Endothelial cell (in vitro differentiated cells): Measurements from ENCODE around the gene AFF1. TPM values are rescaled to one million over a fixed set of nuclear protein-coding genes. Genes with fewer than 3 reads are reported as not detected.

Source experiments
- DNase-seq: peaks from one replicate; pipeline ENCODE4 v3.0.0; 2021; ENCODE audit warnings: low spot score
- H3K27ac Mint-ChIP-seq: one replicate; pipeline ENCODE4 v1.8.0; 2021; ENCODE audit warnings: mixed read lengths, inconsistent platforms; ENCODE audit not compliant: unreplicated experiment
- H3K27me3 Mint-ChIP-seq: one replicate; pipeline ENCODE4 v1.8.0; 2021; ENCODE audit warnings: mild to moderate bottlenecking, moderate library complexity, mixed read lengths, inconsistent platforms; ENCODE audit not compliant: unreplicated experiment
- H3K36me3 Mint-ChIP-seq: one replicate; pipeline ENCODE4 v1.8.0; 2021; ENCODE audit warnings: mild to moderate bottlenecking, low read depth, mixed read lengths, inconsistent platforms; ENCODE audit not compliant: unreplicated experiment
- H3K4me1 Mint-ChIP-seq: one replicate; pipeline ENCODE4 v1.8.0; 2021; ENCODE audit warnings: mild to moderate bottlenecking, mixed read lengths, inconsistent platforms; ENCODE audit not compliant: unreplicated experiment
- H3K4me3 Mint-ChIP-seq: one replicate; pipeline ENCODE4 v1.8.0; 2021; ENCODE audit warnings: mild to moderate bottlenecking, mixed read lengths, inconsistent platforms; ENCODE audit not compliant: unreplicated experiment
- H3K9me3 Mint-ChIP-seq: one replicate; pipeline ENCODE4 v1.8.0; 2021; ENCODE audit warnings: mixed read lengths, inconsistent platforms; ENCODE audit not compliant: unreplicated experiment
- total RNA-seq: library from RNA; stranded (reverse); fragmentation: NEBNext Ultra II Directional; extraction: Animal tissue kit (Norgen Biotek cat#: 25700); gene quantifications from one replicate; pipeline ENCODE4 v1.2.1, GENCODE V29; 2021; ENCODE audit not compliant: unreplicated experiment
- TF ChIP-seq, protein P1 (sequence below): fragments of 200-600 bp; sonication (generic); IDR thresholded peaks from one replicate; pipeline ENCODE4 v1.5.0; 2021; ENCODE audit warnings: antibody characterized with exemption; ENCODE audit not compliant: unreplicated experiment

The AFF1 gene
- total RNA-seq, 1 donor from 2014 or later = 93.1 TPM

DNA sequence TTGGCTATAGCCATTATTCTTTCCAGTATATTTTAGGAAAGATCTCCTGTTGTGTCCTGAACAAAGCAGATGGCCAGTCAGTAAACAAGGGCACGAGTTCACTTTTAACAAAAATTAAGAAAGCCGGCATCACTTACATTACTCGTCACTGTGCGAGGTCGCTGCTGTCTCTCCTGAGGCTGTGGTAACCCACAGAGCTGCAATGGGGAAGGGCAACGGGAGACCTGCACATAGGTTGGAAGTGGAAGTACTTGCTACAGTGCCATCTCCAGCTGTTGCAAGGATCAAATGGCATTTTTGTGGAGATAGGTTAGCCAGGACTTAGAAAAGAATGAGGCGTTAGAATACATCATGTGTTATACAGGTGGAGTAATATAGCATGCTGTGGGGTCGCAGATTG, 153.4 kb downstream of the AFF1 start:
- DNase-seq = no peak
- H3K27me3 Mint-ChIP-seq = peaks cover 5% of the 10 kb centered on the region
- H3K4me3 Mint-ChIP-seq = no peak overlapping the region
- TF ChIP-seq, protein P1, sequence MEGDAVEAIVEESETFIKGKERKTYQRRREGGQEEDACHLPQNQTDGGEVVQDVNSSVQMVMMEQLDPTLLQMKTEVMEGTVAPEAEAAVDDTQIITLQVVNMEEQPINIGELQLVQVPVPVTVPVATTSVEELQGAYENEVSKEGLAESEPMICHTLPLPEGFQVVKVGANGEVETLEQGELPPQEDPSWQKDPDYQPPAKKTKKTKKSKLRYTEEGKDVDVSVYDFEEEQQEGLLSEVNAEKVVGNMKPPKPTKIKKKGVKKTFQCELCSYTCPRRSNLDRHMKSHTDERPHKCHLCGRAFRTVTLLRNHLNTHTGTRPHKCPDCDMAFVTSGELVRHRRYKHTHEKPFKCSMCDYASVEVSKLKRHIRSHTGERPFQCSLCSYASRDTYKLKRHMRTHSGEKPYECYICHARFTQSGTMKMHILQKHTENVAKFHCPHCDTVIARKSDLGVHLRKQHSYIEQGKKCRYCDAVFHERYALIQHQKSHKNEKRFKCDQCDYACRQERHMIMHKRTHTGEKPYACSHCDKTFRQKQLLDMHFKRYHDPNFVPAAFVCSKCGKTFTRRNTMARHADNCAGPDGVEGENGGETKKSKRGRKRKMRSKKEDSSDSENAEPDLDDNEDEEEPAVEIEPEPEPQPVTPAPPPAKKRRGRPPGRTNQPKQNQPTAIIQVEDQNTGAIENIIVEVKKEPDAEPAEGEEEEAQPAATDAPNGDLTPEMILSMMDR = no peak
- peak overlapping the region; percentile 70 for H3K27ac Mint-ChIP-seq
- peaks cover 44% of the 10 kb centered on the region for H3K4me1 Mint-ChIP-seq
- H3K9me3 Mint-ChIP-seq = no peaks in the 10 kb centered on the region
- H3K36me3 Mint-ChIP-seq = peaks cover 10% of the 10 kb centered on the region

DNA sequence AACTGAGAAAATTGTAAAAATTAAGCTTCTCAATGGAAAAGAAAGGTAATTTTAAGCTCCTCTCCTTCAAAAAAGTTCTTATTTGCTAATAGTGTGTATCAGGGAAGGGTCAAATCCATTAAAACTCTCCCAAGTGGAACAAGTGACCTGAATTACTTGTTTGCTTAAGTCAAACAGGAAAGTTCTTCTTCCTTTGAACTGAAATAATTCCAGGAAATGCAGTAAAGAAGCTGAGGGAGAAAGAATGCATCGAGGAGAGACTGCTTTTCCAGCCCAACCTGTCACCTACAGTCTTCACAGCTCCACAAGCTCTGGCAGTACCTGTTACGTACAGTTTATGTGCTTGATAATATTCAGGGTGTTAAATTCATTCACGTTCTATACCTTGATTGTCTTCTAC, 154.6 kb downstream of the AFF1 start:
- Mint-ChIP-seq H3K4me3 (no peak overlapping the region), H3K27ac (peak overlapping the region; percentile 77), H3K36me3 (peaks cover 17% of the 10 kb centered on the region), H3K4me1 (peaks cover 53% of the 10 kb centered on the region), H3K27me3 (peaks cover 5% of the 10 kb centered on the region), H3K9me3 (no peaks in the 10 kb centered on the region)
- DNase-seq = no peak
- TF ChIP-seq, protein P1 = no peak

GRCh38 chr4:87090305-87090704, 155.5 kb downstream of the AFF1 start:
- Mint-ChIP-seq H3K36me3 (peaks cover 22% of the 10 kb centered on the region), H3K27me3 (peaks cover 5% of the 10 kb centered on the region), H3K4me3 (no peak overlapping the region), H3K27ac (no peak overlapping the region), H3K9me3 (no peaks in the 10 kb centered on the region), H3K4me1 (peaks cover 48% of the 10 kb centered on the region)
- no peak for DNase-seq
- TF ChIP-seq, protein P1 = no peak

DNA sequence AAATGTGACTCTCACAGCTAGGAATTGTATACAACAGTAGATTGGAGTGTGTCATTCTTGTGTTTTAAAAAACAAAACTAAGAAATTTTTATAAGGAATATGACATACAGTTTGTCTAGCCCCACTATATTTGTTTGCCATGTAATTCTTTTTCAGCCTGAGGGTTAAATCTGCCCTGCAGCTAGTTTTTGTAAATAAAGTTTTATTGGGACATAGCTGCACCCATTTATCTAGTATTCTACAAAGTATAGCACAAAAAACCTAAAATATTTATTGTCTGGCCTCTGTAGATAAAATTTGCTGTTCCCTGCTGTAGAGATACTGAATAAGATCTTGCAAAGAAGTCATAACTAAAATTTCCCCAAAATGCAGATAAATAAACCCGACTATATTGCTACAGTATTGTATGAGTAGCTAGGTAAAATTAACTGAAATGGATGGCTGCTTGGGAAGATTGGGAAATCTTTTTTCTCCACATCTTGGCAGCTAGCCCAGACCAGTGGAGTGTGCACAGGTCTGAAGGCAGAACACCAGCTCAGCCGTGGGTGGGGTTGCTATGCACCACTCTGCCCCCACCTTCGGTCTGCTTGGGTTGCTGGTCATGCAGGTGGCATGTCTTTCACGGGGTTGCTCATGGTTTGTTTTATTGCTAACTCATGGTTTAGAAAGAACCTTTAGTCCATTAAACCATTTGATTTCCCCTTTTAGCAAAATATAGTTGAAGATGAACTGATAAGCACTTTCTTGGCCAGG, 157.8 kb downstream of the AFF1 start:
- no peaks in the 10 kb centered on the region for H3K27me3 Mint-ChIP-seq
- H3K4me3 Mint-ChIP-seq = no peak overlapping the region
- H3K27ac Mint-ChIP-seq = no peak overlapping the region
- H3K36me3 Mint-ChIP-seq = peaks cover 18% of the 10 kb centered on the region
- peaks cover 48% of the 10 kb centered on the region for H3K4me1 Mint-ChIP-seq
- DNase-seq = no peak
- H3K9me3 Mint-ChIP-seq = no peaks in the 10 kb centered on the region
- TF ChIP-seq, protein P1 = no peak

DNA sequence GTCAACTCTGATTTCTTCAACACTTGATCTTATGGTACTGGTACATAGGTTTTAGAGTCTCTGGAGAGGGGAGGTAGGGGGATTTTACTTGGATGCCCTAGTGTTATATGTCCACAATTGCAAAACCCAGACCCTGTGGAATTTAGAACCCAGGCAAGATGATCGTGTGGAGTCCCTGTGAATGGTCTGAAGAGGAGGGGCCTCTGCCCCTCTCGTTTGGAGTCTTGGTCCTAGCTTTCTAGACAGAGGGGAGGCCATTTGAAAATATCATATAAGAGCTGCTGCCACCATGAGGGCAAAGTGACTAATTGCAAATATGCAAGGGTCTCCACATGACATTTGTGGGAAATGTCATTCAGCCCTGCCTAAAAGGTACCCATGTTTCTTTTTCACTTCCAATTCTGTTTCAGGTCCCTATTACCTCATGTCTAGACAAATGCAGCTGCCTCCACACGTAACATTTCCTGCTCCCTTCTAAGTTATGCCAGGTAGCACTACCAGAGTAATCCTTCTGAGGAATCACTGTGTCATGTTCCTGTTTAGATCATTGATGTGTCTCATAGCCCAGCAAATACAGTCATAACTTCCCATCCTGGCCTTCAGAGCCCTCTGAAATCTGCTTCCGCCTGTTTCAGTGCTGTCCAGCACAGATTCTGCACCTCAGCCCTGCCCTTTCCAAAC, 158.8 kb downstream of the AFF1 start:
- H3K27ac Mint-ChIP-seq = no peak overlapping the region

More for the DNA sequence above, 158.8 kb downstream of the AFF1 start:
- TF ChIP-seq, protein P1 = peak; percentile 67
- peaks cover 18% of the 10 kb centered on the region for H3K36me3 Mint-ChIP-seq
- H3K4me1 Mint-ChIP-seq = peaks cover 47% of the 10 kb centered on the region
- no peaks in the 10 kb centered on the region for H3K27me3 Mint-ChIP-seq
- H3K4me3 Mint-ChIP-seq = no peak overlapping the region
- peak; percentile 43 for DNase-seq
- no peaks in the 10 kb centered on the region for H3K9me3 Mint-ChIP-seq
